HK-2 (cell line): ENCODE results near the gene RYR1.
"Not testable (repeated sequence)": the region's sequence is repeated elsewhere in the genome, so short reads cannot be mapped to it uniquely, and the experiment has no call there.

Source experiments
- DNase-seq: peaks from one replicate; pipeline ENCODE4 v3.0.0-alpha.2; 2018; ENCODE audit not compliant: unreplicated experiment

The RYR1 gene

DNA sequence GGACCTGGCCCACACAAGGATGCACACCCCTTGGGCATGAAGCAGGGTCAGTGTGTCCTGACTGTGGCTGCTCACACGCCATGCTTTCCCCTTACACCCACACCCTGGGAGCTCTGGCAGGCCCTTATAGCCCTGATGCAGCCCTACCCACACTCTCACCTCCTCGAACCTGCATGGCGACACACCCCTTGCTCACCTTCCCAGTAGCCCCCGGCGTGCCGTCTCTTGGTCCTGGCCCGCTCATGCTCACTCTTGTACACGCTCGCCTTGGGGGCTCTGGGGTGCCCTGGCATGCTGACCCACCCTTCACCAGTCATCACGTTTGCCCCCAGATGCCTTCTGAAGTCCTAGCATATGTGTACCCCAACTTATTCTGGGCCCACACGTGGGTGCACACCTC is 128.2 kb downstream of the RYR1 start:
- DNase-seq: no peak

DNA sequence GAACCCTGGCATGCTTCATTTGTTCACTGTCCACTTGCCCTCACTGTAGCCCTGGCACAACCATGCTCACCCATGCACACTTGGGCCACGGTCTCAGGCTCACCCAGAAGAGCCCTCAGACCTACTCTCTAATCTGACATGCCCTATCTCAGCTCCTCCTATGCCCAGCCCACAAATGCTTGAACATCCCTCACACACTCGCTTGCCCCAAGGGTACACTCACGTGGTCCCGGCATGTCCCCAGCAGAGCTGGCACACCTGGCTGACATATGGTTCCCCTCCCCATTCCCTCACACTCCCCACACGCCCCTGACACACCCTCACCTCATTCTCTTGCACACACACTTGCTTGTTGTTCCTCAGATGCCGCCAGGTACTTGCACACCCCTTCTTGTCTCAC is 128.6 kb downstream of the RYR1 start:
- DNase-seq: no peak

DNA sequence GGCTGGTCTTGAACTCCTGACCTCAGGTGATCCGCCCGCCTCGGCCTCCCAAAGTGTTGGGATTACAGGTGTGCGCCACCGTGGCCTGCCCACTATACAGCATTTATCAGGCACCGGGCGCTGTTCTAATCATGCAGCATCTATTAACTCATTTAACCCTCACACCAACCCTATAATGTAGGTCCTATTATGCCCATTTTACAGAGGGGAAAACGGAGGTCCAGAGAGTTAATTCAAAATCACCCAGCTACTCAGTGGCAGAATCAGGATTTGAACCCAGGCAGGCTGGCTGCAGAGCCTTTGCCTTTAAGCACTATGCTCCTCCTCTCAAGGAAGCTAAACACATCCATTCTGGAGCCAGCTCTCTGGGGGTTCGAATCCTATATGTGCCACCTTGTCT is 130.0 kb downstream of the RYR1 start:
- no peak for DNase-seq

DNA sequence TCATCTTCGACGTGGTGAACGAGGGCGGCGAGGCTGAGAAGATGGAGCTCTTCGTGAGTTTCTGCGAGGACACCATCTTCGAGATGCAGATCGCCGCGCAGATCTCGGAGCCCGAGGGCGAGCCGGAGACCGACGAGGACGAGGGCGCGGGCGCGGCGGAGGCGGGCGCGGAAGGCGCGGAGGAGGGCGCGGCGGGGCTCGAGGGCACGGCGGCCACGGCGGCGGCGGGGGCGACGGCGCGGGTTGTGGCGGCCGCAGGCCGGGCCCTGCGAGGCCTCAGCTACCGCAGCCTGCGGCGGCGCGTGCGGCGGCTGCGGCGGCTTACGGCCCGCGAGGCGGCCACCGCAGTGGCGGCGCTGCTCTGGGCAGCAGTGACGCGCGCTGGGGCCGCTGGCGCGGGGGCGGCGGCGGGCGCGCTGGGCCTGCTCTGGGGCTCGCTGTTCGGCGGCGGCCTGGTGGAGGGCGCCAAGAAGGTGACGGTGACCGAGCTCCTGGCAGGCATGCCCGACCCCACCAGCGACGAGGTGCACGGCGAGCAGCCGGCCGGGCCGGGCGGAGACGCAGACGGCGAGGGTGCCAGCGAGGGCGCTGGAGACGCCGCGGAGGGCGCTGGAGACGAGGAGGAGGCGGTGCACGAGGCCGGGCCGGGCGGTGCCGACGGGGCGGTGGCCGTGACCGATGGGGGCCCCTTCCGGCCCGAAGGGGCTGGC is 131.6 kb downstream of the RYR1 start:
- no peak for DNase-seq

DNA sequence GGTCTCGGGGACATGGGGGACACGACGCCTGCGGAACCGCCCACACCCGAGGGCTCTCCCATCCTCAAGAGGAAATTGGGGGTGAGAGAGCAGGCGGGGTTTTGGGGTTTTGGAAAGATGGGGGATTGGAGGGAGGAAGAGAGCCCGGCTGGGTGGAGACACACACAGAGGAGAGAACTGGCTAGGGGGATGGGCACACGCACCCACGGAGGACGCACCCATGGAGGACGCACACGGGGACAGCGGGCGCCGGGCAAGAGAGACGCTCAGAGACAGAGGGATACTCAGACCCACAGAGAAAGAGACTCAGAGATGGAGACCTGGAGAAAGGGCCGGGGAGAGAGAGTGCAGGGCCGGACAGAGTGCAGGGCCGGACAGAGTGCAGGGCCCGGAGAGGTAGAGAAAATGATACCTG is 132.2 kb downstream of the RYR1 start:
- no peak for DNase-seq

DNA sequence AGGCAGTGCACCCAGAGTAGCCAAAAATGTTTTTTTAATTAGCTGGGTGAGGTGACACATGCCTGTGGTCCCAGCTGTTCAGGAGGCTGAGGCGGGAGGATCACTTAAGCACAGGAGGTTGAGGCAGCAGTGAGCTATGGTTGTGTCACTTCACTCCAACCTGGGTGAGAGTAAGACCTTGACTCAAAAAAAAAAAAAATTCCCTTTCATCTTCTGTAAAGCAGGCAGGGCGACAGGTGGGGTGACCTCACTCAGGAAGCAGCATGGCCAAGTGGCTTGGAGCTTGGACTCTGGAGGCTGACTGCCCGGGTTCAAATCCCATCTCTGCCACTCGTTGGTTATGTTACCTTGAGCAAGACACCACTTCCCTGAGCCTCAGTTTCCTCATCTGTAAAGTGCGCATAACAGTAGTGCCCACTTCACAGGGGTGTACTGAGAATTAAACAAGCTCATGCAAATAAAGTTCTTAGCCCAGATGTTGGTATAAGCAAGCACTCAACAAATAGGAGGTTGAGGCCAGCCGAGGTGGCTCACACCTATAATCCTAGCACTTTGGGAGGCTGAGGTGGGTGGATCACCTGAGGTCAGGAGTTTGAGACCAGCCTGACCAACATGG is 136.0 kb downstream of the RYR1 start:
- DNase-seq: no peak

DNA sequence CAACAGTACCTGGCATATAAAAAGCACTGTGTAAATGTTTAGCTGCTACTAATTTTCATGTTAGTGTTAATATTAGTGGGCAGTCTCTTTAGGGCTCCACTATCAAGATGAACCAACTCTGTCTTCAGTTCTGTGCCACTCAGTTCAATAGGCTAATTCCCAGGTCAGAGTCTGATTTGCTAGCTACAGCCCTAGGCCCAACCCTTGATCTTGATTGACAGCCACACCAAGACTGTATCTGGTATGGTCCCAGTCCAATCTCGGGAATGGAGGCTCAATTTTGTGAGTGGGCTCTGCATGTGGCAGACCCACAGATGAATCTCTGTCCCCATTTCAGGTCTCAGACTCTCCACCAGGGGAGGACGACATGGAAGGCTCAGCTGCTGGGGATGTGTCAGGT is 138.2 kb downstream of the RYR1 start:
- DNase-seq: no peak

DNA sequence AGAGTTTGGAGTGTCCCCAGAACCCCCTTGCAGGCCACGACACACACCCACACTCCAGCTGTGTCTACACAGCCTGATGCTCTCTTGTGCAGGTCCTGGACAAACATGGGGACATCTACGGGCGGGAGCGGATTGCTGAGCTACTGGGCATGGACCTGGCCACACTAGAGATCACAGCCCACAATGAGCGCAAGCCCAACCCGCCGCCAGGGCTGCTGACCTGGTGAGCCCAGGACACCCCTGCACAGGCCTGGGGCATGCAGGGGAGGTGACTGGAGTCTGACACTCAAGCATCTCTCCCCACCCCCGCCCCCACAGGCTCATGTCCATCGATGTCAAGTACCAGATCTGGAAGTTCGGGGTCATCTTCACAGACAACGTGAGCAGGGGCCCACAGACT is 144.3 kb downstream of the RYR1 start:
- no peak for DNase-seq

DNA sequence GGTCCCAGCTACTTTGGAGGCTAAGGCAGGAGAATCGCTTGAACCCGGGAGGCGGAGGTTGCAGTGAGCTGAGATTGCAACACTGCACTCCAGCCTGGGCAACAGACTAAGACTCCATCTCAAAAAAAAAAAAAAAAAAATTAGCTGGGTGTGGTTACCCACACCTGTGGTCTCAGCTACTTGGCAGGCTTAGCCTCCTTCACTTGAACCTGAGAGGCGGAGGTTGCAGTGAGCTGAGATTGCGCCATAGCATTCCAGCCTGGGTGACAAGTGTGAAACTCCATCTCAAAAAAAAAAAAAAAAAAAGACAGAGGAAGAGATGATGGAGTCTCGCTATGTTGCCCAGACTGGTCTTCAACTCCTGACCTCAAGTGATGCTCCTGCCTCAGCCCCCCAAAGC is 145.8 kb downstream of the RYR1 start:
- not testable (repeated sequence) for DNase-seq

DNA sequence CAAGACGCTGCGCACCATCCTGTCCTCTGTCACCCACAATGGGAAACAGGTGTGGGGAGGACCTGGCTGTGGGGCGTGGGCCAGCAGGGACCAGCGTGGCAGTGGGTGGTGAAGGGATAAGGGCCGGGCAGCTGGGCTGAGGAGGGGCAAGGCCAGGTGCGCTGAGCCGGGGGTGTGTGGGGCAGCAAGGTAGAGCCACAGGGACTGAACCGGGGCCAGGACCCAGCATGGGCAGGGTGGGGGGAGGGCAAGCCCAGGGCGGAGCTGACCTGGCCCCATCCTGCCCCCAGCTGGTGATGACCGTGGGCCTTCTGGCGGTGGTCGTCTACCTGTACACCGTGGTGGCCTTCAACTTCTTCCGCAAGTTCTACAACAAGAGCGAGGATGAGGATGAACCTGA is 146.6 kb downstream of the RYR1 start:
- no peak for DNase-seq

DNA sequence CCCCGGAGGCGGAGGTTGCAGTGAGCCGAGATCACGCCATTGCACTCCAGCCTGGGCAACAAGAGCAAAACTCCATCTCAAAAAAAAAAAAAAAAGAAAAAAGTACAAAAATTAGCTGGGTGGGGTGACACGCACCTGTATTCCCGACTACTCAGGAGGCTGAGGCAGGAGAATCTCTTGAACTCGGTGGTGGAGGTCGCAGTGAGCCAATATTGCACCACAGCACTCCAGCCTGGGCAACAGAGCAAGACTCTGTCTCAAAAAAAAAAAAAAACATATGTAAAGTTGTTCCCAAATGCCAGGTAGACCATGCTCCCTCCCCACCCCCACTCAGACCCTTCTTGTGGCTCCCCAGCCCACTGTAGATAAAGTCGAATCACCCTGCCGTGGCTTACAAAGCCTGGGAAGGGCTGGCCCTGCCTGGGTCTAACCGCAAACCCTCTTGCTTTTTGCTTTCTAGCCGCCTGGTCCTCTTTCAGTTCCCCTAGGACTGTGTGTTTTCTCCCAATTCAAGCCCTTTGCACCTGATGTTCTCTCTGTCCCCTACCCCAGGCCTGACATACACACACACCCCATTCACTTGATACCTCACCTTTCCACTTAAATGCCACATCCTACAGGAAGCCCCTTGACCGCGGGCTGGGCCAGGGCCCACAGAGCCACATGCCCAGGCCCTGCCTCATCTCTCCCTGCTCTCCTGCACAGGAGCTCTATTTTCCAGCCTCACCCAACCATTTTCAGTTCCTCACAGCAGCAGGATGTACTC is 149.9 kb downstream of the RYR1 start:
- DNase-seq: no peak

DNA sequence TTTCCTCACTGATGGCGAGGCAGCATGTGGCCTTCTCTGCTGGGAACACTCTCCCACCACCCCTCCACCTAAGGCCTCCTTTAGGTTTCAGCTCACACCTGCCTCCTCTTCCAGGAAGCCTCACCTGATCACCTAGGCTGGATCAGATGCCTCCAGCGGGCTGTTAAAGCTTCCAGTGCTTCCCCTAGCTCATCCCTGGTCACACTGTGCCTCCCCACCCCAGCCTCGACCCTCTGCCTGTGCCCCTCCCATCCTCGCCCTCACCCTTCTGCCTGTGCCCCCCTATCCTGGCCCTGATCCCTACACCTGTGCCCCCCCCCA is 150.5 kb downstream of the RYR1 start:
- no peak for DNase-seq

DNA sequence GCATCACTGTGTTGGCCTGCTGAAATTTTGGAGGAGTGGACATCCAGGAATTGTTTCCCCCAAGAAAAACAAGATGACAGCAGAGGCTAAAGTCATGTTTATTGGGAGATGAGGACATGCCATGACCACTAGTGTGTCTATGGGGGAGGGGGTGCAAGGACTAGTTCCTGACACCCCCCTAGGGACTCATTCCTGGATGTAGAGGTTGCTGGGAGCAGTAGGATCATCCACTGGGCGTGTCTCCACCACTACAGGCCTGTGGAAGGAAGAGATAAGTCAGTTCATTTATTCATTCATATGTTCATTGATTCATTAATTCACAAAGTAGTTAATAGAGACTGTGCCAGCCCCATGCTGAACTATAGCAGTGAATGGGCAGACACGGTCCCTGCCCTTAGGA is 154.1 kb downstream of the RYR1 start:
- DNase-seq: no peak

DNA sequence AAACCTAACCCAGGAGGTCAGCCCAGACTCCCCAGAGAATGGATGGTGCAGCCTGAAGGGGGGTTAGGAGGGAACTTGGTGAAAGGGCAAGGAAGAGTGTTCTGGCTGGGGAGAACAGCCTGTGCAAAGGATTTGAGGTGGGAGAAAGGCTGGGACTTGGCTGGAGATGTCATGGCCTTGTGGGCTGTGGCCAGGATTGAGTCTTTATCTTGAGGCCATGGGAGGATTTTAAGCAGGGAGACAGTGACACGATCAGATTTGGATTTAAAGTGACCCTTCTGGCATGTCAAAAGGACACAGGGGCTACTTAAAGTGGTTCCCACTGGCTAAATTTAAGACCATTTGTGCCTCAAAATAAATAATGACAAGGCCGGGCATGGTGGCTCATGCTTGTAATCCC is 154.6 kb downstream of the RYR1 start:
- DNase-seq: no peak

DNA sequence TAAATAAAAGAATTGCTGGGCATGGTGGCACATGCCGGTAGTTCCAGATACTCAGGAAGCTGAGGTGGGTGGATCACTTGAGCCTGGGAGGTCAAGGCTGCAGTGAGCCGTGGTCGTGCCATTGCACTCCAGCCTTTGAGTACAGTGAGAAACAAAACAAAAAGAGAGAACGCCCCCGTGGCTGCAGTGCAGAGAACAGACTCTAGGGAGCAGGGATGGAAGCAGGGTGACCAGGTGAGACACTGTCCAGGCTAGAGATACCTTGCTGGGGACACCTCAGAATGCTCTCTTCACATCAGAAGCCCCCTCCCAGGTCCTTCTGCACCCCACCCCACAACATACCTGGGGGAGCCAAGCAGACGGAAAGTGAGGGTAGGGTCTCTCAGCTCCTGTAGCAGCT is 159.4 kb downstream of the RYR1 start:
- DNase-seq: no peak

DNA sequence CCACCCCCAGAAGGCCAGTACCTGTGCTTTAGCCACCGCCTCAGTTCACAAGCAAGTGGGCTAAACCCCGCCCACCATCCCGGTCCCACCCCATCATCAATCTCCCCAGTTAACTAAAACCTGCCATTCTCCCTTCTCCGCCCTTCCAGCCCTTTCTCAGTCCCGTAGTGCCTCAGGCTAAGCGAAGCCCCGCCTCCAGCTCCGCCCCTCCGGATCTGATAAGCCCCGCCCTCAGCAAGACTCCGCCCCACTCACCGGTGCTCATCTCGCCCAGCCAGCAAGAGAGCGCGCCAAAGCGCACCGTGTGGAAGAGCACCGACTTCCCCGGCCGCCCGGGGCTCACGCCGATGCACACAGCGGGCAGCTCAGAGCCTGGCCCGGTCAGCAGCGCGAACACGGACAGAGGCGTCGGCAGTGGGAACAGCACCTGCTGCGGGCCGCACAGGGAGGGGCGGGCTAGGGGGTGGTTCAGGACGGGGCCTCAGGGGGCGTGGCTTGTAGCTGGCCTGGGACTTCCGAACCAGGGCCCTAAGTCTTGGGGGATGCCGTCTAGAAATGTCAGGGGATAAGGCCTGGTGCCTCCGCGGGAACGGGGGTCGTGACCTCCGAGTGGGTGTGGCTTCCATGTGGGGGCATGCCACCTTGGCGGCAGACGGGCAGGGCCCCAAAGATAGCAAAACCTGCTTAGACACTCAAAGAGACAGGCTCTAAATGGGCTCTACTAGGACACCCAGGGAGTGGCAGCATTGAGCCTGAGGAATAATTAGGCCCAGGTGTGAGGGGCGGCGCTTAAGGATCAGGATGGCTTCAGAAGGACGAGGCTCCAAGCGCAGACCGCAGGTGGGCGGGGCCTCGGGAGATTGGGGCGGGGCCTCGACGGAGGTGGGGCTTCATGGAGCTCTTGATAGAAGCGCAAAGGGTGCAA is 162.8 kb downstream of the RYR1 start:
- DNase-seq: no peak

DNA sequence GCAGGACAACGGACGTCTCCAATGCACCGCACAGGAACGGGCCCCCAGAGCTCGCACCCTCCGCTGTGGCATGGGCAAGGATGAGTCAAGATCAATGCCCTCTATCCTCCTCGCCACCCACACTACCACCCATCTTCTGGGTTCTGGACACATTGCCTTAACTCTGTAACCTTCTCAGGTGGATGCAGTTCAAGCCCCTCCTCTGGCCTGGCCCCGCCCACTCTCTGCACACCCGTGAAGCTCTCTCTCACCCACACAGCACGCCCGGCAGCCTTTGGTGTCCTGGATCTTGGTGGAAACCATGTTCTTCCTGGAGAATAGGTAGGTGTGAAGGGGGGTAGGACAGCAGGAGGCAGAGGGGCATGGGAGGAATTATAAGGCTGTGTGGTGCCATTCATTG is 163.6 kb downstream of the RYR1 start:
- DNase-seq: no peak

DNA sequence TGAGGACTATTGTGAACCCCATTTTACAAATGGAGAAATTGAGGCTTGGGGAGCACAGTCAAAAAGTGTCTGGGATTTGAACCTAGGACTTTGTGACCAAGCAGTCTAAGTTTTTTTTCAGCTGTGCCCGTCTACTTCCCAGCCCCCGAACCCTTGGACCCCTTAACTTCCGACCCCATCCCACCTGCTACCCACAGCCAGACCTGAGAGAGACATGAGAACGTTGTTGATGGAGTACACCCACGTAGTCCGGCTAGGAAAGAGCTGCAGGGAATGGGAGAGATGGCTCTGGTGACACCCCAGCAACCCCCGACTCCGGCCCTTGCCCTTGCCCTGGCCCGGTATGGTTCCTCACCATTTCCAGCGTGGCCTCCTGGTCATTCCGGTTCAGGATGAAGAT is 166.2 kb downstream of the RYR1 start:
- DNase-seq: no peak

DNA sequence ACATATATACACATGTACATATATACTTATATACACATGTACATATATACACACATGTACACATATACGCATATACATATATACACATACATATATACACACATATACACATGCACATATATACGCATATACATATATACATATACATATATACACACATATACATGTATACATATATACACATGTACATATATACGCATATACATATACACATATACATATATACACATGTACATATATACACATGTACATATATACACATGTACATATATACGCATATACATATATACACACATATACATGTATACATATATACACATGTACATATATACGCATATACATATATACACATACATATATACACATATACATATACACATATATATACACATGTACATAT is 169.4 kb downstream of the RYR1 start:
- DNase-seq: not testable (repeated sequence)

DNA sequence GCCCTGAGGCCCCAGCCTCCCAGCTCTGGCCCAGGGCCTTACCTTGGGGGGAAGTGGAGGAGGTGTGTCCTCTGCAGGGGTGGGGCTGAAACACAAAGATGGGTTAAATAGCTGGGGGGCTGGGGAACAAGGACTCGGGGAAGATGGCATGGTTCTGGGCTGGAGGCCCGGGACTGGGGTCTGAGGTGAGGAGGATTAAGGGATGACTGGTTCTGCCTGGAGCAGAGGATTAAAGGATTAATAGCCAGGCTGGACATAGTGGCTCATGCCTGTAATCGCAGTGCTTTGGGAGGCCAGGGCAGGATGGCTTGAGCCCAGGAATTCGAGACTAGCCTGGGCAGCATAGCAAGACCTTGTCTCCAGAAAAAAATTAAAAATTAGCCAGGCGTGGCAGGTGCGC is 172.6 kb downstream of the RYR1 start:
- DNase-seq: no peak

DNA sequence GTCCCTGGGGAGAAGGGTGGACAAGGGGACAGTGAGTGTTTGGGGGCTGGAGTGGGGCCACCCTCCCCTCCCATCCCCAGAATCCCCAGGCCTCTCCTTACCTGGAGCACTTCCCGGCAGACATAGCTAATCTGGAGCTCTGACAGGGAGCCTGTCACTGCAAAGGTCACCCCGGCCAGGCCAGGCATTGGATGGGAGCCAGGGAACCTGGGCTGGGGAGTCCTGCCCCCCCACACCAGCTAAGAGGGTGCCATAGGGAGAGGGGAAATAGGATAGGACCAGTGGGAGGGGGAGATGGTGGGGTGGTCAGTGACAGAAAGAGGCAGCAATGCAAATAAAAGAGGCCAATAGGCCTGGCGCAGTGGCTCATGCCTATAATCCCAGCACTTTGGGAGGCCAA is 180.8 kb downstream of the RYR1 start:
- no peak for DNase-seq

DNA sequence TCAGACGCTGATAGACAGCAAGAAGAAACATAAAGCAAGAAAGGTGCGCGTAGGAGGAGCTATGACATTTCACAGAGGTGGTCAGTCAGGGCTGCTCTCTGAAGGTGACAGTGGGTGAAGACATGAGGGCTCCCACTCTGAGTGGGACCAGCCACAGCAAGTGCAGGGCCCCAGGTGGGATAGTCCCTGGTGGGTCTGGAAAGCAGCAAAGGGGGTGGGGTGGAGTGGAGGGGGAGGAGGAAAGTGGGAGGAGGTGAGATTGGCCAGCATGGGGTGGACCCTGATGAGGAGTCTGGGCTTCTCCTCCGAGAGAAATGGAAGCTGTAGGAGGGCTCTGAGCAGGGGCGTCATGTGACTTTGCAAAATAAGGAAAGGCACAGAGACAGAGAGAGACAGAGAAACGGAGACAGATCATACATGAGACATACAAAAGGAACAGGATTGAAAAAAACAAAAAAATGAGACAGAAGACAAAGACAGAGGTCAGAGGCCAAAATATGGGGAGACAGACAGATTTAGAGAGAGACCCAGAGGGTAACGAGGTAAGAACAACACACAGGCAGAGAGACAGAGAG is 181.6 kb downstream of the RYR1 start:
- no peak for DNase-seq
